ENCODE data around the gene DEPDC5.

Gene DEPDC5

DNA sequence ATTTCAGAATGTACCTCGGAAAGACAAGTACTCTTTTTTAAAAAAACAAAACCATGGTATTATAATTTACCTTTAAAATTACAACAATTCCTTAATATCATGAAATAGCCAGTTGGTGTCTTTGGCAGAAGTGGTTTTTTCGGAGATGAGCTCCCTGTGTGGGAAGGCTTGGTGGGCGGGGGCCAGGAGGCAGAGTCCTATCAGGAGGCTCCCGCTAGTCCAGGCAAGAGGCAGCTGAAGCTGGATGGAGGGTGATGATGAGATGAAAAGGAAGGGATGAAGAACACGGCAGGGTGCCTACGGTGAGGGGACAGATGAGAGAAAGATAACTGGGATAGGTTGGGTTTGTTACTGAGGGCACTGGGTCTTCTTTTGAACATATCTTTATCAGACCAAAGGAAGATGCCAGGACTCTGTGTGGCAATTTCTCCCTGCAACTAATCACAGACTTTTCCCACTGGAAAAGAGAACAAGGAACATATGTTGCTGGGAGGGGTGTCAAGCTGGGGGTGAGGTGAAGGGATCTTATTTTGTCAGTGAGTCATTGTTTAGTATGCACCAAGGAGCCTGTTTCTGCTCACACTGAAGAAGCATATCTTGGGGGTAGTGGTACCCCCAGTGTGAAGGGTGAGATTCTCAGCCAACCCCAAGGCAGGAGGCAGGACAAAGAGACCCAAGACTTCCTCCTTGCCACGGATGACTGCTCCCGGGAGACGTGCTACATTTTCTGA is 99.0 kb downstream of the DEPDC5 start:
- no peak for DNase-seq

- no peak for DNase-seq
Observed at GRCh38 chr22:31853736-31854495, 100.1 kb downstream of the DEPDC5 start.

DNA sequence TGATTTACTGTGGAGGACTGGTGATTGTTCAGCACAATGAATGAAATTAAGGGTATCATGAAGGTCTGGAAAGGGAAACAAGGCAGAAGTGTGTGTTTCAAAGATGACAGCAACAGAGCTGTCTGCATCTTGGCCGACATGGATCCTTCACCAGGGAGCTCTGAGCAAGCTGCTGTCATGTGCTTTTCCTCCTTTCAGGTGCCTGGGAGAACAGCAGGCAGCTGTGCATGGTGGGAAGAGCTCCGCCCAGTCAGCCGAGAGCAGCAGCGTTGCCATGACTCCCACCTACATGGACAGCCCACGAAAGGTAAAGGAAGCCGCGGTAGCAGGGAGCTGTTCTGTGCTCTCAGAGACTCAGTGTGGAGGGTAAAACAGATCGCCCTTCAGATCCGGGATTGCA is 103.4 kb downstream of the DEPDC5 start:
- DNase-seq = peak; percentile 59

GRCh38 chr22:31861226-31861840 is 107.5 kb downstream of the DEPDC5 start:
- no peak for DNase-seq

- DNase-seq = no peak
Observed at GRCh38 chr22:31866918-31867317, 113.1 kb downstream of the DEPDC5 start.

GRCh38 chr22:31867386-31868153 is 113.8 kb downstream of the DEPDC5 start:
- DNase-seq = no peak

- no peak for DNase-seq
Observed at GRCh38 chr22:31869739-31870138, 115.9 kb downstream of the DEPDC5 start.

DNA sequence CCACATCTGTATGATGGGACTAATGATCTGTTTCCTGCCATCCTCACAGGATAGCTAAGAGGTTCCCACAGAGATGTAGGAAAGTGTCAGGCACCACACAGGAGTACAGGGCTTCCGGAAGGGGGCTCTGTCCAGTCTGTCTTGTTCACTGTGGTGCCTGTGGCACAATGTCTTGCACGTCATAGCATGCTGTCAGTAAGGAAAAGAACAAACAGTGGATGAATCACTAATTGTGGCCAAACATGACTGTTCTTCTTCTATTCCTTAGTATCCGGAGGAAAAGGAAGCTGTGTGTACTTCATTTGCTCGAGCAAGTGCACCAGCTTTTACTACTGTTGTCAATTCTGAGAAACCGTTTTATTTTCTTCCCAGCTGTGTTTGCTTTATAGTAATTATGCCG is 117.1 kb downstream of the DEPDC5 start:
- no peak for DNase-seq

DNA sequence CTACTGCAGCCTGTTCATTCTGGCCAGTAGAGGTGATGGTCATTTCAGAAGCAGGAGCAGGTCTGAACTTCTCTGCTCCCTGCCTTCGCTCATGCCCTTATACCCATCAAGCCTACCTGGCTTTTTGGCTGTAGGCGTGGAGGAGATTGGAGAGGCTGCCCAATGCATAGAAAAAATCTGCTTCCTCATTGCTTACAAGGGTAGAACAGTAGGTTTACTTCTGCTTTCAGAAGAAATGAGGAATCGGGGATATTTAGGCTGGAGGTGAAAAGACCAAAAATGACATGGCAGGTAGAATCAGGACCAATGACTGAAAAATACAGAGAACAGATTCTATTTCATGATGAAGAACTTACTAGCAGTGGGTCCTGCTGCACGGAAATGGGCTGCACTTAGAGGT is 117.7 kb downstream of the DEPDC5 start:
- DNase-seq = no peak

GRCh38 chr22:31872209-31872608 is 118.4 kb downstream of the DEPDC5 start:
- DNase-seq = no peak

- DNase-seq = no peak
Observed at GRCh38 chr22:31874821-31875220, 121.0 kb downstream of the DEPDC5 start.

- no peak for DNase-seq
Observed at GRCh38 chr22:31876156-31876920, 122.5 kb downstream of the DEPDC5 start.

DNA sequence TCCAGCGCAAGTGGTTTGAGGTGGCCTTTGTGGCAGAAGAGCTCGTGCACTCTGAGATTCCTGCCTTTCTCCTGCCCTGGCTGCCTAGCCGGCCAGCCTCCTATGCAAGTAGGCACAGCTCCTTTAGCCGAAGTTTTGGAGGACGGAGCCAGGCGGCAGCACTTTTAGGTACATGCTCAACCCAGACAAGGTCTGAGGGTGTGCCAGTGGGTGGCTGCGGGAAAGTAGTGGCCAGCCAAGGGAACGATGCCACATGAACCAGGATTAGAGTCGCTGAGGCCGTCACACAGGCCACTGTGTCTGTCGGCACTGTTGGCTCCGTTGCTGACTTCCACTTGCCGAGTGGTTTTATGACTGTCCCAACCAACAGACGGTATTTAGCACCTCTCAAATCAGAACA is 125.8 kb downstream of the DEPDC5 start:
- DNase-seq = no peak

- DNase-seq = no peak
Observed at GRCh38 chr22:31881200-31881599, 127.4 kb downstream of the DEPDC5 start.

- DNase-seq = no peak
Observed at GRCh38 chr22:31881865-31882264, 128.0 kb downstream of the DEPDC5 start.

GRCh38 chr22:31882971-31883370 is 129.2 kb downstream of the DEPDC5 start:
- no peak for DNase-seq

- DNase-seq = no peak
Observed at GRCh38 chr22:31883989-31884388, 130.2 kb downstream of the DEPDC5 start.

GRCh38 chr22:31891366-31892079 is 137.7 kb downstream of the DEPDC5 start:
- DNase-seq = no peak

GRCh38 chr22:31892080-31892433 is 138.2 kb downstream of the DEPDC5 start:
- no peak for DNase-seq

DNA sequence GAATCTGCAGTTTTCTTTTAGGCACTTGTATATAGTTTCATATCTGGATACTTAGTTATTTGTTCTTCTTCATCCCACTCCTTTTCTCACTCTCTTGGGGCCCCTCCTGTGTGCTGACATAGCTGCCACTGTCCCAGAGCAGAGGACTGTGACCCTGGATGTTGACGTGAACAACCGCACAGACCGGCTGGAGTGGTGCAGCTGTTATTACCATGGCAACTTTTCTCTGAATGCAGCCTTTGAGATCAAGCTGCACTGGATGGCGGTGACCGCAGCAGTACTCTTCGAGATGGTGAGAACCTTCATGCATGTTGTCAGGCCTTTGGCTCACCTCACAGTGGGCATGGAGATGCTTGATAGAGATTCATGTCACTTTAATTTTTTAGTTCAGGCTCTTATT is 139.6 kb downstream of the DEPDC5 start:
- DNase-seq = no peak

- no peak for DNase-seq
Observed at GRCh38 chr22:31895411-31896123, 141.7 kb downstream of the DEPDC5 start.
